NCI-H1694 (cell line): ENCODE results near the gene CPEB3.
"Not testable (repeated sequence)": the region's sequence is repeated elsewhere in the genome, so short reads cannot be mapped to it uniquely, and the experiment has no call there.

Experiments
- DNase-seq: peaks from one replicate; lab custom pipeline; 2025; lab: John Stamatoyannopoulos, UW

The CPEB3 gene

DNA sequence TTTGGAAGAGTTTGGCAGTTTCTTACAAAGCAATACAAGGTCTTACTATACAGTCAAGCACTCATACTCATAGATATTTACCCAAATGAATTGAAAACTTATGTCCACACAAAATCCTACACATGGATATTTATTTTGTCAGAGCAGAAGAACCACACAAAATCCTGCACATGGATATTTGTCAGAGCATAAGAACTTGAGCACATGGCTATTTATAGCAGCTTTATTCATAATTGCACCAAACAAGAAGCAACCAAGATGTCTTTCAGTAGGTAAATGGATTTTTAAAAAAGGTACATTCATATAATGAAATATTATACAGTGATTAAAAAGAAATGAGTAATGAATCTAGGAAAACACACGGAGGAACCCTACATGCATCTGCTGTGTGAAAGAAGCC lies 251.9 kb downstream of the CPEB3 start:
- DNase-seq = no peak

DNA sequence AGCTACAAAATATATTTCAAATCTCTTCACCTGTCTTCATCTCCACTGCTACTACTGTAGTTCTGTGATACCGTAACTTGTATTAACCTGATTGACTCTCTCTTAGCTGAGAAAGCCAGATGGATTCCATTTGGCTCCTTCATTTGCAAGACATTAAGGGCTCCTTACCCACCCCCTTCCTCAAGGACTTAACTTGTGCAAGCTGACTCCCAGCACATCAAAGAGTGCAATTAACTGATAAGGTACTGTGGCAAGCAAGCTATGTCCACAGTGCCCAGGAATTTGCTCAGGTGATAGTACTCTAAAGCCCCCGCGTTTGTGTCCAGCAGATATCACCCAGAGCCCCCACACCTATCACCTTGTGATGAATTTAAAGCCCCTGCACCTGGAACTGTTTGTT lies 257.8 kb downstream of the CPEB3 start:
- DNase-seq = not testable (repeated sequence)

DNA sequence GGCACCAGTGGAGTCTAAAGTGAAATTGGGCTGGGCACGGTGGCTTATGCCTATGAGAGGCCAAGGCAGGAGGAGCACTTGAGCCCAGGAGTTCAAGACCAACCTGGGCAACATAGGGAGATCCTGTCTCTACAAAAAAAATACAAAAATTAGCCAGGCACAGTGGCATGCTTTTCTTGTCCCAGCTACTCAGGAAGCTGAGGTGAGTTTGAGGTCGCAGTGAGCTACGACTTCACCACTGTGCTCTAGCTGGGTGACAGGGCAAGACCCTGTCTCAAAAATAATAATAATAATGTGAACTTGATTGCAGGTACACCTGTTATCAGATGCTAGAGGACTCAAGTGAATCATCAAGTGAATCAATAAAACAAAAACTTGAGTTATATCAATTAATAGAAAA lies 259.3 kb downstream of the CPEB3 start:
- DNase-seq = no peak

DNA sequence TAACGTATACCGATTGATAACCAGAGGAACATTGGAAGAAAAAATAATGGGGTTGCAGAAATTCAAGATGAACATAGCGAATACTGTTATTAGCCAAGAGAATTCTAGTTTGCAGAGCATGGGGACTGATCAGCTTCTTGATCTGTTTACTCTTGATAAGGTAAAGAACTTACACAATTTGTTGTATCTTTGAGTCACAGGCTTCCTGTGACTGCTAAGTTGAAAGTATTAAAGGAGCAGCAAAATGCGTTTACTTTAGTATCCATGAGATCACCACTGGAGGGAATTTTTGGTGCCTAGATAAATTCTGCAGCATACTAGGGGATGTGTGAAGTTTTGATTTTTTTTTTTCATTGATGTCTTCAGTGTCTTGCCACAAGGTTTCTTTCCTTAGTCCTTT lies 263.7 kb downstream of the CPEB3 start:
- DNase-seq = no peak

DNA sequence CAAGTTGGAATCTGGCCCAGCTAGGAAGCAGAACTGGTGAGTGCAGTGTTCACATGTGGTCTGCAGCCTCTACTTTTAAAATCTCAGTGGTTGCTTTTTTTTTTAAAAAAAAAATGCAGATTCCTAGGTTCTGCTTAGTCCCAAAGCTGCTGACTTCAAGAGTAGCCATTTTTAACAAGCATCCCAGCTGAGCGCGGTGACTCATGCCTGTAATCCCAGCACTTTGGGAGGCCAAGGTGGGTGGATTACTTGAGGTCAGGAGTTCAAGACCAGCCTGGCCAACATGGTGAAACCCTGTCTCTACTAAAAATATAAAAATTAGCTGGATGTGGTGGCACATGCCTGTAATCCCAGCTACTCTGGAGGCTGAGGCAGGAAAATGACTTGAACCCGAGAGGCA lies 265.5 kb downstream of the CPEB3 start:
- DNase-seq = not testable (repeated sequence)

DNA sequence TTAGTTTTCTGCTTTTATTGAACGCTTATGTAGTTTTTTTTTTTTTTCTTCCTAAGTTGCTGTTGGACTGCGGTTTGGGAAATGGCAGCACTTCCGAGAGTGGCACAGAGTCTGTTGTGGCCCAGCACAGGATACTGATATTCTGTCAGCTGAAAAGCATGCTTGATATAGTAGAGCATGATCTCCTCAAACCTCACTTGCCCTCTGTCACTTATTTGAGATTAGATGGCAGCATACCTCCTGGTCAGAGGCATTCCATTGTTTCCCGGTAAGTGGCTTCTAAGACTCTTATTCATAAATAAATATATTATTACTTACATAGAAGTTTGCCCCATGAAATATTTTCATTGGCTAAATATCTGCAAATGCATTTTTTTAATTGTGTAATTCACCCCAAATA lies 266.2 kb downstream of the CPEB3 start:
- DNase-seq = no peak

DNA sequence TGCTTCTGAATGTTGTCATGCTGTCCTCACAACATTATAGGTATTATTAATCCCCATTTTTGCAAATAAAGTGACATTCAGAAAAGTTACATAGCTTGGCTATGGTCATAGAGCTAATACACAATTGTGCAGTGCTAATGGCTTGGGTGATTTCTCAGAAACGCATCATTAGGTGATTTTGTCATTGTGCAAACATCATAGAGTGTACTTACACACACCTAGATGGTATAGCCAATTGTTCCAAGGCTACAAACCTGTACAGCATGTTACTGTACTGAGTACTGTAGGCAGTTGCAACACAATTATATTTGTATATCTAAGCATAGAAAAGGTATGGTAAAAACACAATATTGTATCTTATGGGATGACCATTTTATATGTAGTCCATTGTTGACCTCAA lies 276.3 kb downstream of the CPEB3 start:
- no peak for DNase-seq

DNA sequence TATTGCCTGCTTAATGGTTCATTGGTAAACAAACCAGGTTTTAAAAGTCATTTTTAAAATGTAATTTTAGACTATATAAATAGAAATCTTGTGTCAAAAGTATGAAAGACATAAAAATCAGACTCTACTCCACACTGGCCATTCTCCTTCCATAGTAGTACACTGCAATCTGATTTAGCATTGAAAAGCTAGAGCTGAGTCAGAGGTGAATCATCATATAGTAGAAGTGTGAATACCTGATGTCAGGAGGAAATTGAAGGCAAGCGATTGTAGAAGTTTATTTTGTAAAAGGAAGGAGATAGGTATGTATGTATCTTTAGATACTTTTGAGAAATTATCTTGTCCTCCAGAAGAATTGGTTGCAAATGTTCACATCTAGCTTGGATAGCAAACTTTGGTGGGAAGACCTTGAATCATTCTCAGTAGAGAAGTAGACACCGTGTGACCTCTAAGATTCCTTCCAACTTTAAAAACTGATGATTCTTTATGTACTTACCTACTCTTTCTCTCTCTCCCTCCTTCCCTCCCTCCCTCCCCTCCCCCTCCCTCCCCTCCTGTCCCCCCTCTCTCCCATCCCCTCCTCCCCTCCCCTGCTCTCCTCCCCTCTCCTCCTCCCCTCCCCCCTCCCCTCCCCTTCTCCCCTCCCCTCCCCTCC lies 279.2 kb downstream of the CPEB3 start:
- DNase-seq = no peak

DNA sequence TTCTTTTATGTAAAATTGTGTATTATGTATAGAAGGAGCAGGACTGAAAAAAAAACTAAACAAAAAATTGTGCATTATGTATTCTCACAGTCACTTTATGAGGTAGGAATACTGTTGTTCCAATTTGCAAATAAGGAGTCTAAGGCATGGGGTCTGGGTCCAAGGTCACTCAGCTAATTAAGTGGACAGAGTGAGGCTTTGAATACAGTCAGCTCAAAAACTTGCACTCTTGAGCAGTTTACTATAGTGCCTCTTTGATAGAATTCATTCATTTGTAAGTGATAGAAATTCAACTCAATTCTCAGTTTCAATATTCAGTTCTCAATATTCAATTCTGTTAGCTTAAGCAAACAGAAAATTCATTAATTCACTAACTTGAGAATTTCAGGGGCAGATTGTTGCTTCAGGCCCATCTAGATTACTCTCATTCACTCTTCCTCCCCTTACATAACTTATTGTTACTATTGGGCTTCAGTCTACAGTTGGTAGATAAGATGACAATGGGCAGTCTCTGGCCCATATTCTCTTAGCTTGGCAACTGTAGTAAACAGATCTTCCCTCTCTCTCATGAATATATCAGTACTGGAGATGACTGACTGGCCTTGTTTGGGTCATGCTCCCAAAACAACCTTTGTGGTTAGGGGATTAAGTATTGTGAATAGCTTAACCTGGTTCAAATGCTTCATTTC lies 280.7 kb downstream of the CPEB3 start:
- no peak for DNase-seq

DNA sequence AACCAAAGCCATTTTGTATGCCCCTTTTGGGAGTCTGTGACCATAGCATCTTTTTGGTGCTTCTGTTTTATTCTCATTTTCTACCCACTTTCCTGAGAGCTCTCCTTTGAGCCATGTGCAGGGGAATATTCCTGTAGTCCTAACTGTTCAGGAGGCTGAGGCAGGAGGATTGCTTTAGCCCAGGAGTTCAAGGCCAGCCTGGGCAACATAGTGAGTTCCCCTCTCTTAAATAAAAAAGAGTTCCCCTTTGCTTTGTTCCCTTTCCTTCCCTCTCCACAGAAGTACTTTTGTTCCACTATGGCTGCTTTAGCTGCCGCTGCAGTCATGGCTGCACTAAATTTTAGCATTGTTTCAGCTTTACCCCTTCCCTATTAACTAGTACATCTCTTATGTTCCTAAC lies 281.4 kb downstream of the CPEB3 start:
- DNase-seq = no peak

DNA sequence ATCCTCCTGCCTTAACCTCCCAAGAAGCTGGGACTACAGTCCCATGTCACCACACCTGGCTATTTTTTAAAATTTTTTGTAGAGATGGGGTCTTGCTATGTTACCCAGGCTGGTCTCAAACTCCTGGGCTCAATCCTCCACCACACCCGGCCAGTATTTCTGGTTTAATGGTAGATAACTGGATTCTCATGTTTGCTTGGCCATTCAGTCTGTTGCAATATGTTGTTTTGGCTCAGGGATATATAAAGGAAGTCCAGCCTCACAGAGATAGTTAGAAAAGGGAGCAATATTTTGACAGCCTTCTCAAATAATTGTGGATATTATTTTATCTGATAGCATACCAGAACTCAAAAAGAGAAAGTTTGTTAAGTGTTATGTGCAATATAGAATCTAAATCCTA lies 284.9 kb downstream of the CPEB3 start:
- DNase-seq = no peak

DNA sequence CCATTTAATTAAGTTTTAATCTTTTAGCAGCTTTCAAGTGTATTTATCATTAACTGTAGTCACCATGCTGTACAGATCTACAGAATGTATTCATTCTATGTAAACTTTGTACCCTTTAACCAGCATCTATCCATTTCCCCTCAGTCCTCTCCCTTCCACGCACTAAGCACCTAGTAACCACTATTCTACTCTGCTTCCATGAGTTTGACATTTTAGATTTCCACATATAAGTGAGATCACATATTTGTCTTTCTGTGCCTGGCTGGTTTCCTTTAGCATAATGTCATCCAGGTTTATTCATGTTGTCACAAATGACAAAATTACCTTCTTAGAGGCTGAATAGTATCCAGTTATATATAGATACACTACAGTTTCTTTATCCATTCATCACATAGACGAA lies 287.6 kb downstream of the CPEB3 start:
- DNase-seq = no peak

DNA sequence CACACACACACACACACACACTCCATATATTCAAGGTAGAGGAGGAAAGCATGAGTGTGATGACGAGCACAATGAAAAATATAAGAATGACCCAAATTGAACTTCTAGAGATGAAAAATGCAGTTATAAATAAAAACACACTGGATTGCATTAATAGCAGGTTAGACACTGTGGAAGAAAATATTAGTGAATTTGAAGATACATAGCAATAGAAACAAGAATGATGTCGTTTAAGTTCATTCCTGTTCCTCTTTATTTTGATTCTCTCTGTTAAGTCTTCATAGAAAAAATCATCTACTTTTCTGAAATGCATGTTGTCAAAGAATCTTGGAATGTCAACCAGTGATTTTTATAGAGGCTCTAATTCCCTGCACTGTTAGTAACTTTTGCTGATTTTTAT lies 288.9 kb downstream of the CPEB3 start:
- DNase-seq = no peak

DNA sequence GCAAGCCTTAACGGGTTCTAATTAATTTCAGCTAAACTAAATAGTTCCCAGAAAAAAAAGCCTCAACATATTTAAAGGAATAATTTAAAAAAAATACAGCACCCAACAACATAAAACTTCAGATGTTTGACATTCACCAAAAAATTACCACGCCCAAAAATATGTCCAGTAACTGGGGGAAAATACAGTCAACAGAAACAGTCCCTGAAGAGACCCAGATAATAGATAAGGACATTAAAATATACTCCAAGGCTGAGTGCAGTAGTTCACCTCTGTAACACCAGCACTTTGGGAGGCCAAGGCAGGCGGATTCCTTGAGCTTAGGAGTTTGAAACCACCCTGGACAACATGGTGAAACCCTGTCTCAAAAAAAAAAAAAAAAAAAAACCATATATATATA lies 289.3 kb downstream of the CPEB3 start:
- DNase-seq = no peak
